Hepatocyte (in vitro differentiated cells): ENCODE results near the gene ENOPH1. TPM values are rescaled to one million over a fixed set of nuclear protein-coding genes. Genes with fewer than 3 reads are reported as not detected.

Experiments used
- DNase-seq: peaks from one replicate; pipeline ENCODE4 v3.0.0-alpha.2; 2016; ENCODE audit warnings: low spot score
- H2AFZ ChIP-seq: fragments of 200-600 bp; sonication (generic); 2 replicates; pipeline ENCODE4 v1.6.0; 2016; ENCODE audit warnings: antibody characterized with exemption, mild to moderate bottlenecking
- H3K27ac ChIP-seq: fragments of 200-600 bp; sonication (generic); 2 replicates; pipeline ENCODE4 v1.5.1; 2016; ENCODE audit warnings: mild to moderate bottlenecking
- H3K27me3 ChIP-seq: fragments of 200-600 bp; sonication (generic); 2 replicates; pipeline ENCODE4 v1.6.1; 2016
- H3K36me3 ChIP-seq: fragments of 200-600 bp; sonication (generic); replicated peaks from 2 replicates; pipeline ENCODE4 v1.5.1; 2016; ENCODE audit warnings: low read depth; ENCODE audit not compliant: insufficient read depth
- H3K4me1 ChIP-seq: fragments of 200-600 bp; sonication (generic); 2 replicates; pipeline ENCODE4 v1.5.1; 2016; ENCODE audit warnings: mild to moderate bottlenecking, moderate library complexity; ENCODE audit not compliant: insufficient read depth
- H3K4me2 ChIP-seq: fragments of 200-600 bp; sonication (generic); 2 replicates; pipeline ENCODE4 v1.6.0; 2016
- H3K4me3 ChIP-seq: fragments of 200-600 bp; sonication (generic); 2 replicates; pipeline ENCODE4 v1.5.1; 2016; ENCODE audit warnings: mild to moderate bottlenecking
- H3K79me2 ChIP-seq: fragments of 200-600 bp; sonication (generic); 2 replicates; pipeline ENCODE4 v1.6.0; 2017; ENCODE audit warnings: mild to moderate bottlenecking
- H3K9me2 ChIP-seq: fragments of 200-600 bp; sonication (generic); replicated peaks from 2 replicates; pipeline ENCODE4 v1.6.0; 2017; ENCODE audit warnings: mild to moderate bottlenecking; ENCODE audit not compliant: insufficient read depth
- H3K9me3 ChIP-seq: fragments of 200-600 bp; sonication (generic); 2 replicates; pipeline ENCODE4 v1.5.1; 2016; ENCODE audit warnings: low read depth, mild to moderate bottlenecking
- H4K20me1 ChIP-seq: fragments of 200-600 bp; sonication (generic); 2 replicates; pipeline ENCODE4 v1.6.0; 2016; ENCODE audit warnings: mild to moderate bottlenecking; ENCODE audit not compliant: insufficient read depth, poor library complexity, severe bottlenecking
- EZH2 ChIP-seq: fragments of 200-600 bp; sonication (generic); IDR thresholded peaks from 2 replicates; pipeline ENCODE4 v1.6.1; 2016; ENCODE audit warnings: antibody characterized with exemption, mild to moderate bottlenecking, borderline replicate concordance
- EZH2phosphoT487 ChIP-seq: fragments of 200-600 bp; sonication (generic); IDR thresholded peaks from one replicate; pipeline ENCODE4 v1.6.1; 2018; ENCODE audit warnings: antibody characterized with exemption, mild to moderate bottlenecking, low read depth, moderate library complexity; ENCODE audit not compliant: unreplicated experiment, severe bottlenecking
- whole genome bisulfite sequencing: methylation state at CpG from one replicate; pipeline ENCODE4 v1.1.6; 2016; ENCODE audit warnings: low lambda C conversion rate; ENCODE audit errors: missing lambda C conversion rate; 5-methylcytosine and 5-hydroxymethylcytosine counted together
- polyA plus RNA-seq: library from polyadenylated mRNA; unstranded; fragments of >200 nt; fragmentation: Nextera tagmentation; extraction: Ambion mirVana; gene quantifications from 2 replicates; pipeline ENCODE4 v1.2.1, GENCODE V29; 2016
- total RNA-seq: library from RNA; depleted of rRNA; stranded (reverse); fragments of >200 nt; gene quantifications from 2 replicates; pipeline ENCODE4 v1.2.3, GENCODE V29; 2014
- TF ChIP-seq, protein P1 (sequence below): fragments of 200-600 bp; sonication (generic); IDR thresholded peaks from 2 replicates; pipeline ENCODE4 v1.5.1; 2016; ENCODE audit warnings: antibody characterized with exemption, mild to moderate bottlenecking; ENCODE audit not compliant: poor library complexity

Gene ENOPH1
- total and polyA plus RNA-seq, 2 experiments from 2014 or later, result 35.9 to 59.6 TPM

DNA sequence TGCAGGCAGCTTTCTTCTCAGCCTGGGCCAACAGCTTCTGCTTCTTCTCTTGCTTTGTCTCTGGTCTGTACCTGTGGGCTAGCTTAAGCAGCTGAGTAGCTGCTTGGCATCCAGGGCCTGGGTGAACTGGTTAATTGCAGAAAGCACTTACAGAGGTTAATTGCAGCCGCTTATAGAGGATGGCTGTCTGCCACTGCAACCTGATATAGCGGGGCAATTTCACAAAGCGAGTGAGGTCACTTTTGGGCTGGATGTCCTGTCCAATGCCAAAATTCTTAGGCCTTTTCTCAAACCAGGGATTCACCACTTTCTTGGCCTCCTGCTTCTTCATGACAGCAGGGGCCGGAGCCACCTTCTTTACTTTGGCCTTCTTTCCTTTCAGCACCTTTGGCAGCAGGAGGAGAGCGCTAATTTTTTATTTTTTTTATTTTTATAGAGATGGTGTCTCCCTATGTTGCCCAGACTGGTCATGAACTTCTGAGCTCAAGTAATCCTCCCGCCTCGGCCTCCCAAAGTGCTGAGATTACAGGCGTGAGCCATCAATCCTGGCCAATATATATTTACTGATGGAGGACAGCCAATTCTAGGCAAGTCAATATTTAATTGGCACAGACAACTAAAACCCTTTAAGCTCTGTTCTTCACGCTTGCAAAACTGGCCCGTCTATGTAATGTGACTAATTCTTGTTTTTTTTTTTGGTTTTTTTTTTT, 61.0 kb downstream of the ENOPH1 start:
- TF ChIP-seq, protein P1, sequence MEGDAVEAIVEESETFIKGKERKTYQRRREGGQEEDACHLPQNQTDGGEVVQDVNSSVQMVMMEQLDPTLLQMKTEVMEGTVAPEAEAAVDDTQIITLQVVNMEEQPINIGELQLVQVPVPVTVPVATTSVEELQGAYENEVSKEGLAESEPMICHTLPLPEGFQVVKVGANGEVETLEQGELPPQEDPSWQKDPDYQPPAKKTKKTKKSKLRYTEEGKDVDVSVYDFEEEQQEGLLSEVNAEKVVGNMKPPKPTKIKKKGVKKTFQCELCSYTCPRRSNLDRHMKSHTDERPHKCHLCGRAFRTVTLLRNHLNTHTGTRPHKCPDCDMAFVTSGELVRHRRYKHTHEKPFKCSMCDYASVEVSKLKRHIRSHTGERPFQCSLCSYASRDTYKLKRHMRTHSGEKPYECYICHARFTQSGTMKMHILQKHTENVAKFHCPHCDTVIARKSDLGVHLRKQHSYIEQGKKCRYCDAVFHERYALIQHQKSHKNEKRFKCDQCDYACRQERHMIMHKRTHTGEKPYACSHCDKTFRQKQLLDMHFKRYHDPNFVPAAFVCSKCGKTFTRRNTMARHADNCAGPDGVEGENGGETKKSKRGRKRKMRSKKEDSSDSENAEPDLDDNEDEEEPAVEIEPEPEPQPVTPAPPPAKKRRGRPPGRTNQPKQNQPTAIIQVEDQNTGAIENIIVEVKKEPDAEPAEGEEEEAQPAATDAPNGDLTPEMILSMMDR, result no peak
- H3K27me3 ChIP-seq, result no peaks in the 10 kb centered on the region
- no peaks in the 10 kb centered on the region for H4K20me1 ChIP-seq
- no peaks in the 10 kb centered on the region for H3K79me2 ChIP-seq
- H3K4me1 ChIP-seq, result no peaks in the 10 kb centered on the region
- no peaks in the 10 kb centered on the region for H3K36me3 ChIP-seq
- no peak for DNase-seq
- H3K9me3 ChIP-seq, result no peaks in the 10 kb centered on the region
- 77% methylated on average over 10 of the region's 10 CpGs for WGBS
- no peak overlapping the region for H3K27ac ChIP-seq
- no peak overlapping the region for H3K4me2 ChIP-seq
- H3K4me3 ChIP-seq, result no peak overlapping the region
- H3K9me2 ChIP-seq, result no peaks in the 10 kb centered on the region
- no peak overlapping the region for H2AFZ ChIP-seq

DNA sequence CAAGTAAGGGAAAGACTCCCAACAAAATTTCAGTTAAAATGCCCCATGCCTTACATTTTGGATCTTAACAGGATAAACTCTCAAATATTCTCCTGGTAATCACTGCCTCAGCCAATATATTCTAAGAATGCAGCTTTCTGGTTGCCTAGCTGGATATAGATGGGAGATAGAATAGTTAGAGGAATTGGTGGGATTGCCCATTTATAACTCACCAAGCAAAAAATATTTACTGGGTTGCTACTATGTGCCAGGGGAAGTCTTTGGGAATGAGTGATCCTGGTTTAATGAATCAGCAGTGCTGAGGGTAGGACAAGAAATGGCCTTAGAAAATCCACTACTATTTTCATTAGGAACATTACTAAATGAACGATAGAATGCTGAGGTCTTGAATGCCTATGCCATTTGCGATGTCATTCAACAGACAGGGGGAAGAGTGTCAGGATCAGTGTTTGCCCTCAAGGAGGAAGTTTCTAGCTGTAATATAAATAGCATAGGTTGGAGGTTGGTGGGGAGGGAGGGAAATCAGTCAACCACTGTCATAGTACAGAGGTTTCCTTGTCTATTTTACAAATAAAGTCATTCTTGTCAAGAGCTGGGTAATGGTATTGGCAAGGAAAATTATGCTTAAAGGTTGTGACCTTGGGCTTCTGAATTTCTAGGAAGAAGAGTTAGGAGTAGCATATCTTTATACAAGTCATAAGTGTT, 63.5 kb downstream of the ENOPH1 start:
- no peak overlapping the region for H3K4me3 ChIP-seq
- no peaks in the 10 kb centered on the region for H3K79me2 ChIP-seq
- DNase-seq, result no peak
- no peaks in the 10 kb centered on the region for H3K9me3 ChIP-seq
- 87% methylated on average over 2 of the region's 2 CpGs for WGBS
- no peaks in the 10 kb centered on the region for H3K4me1 ChIP-seq
- H3K36me3 ChIP-seq, result no peaks in the 10 kb centered on the region
- H3K27ac ChIP-seq, result no peak overlapping the region
- H3K27me3 ChIP-seq, result no peaks in the 10 kb centered on the region
- H2AFZ ChIP-seq, result no peak overlapping the region
- H4K20me1 ChIP-seq, result no peaks in the 10 kb centered on the region
- H3K9me2 ChIP-seq, result no peaks in the 10 kb centered on the region
- no peak overlapping the region for H3K4me2 ChIP-seq
- TF ChIP-seq EZH2phosphoT487 (no peak), EZH2 (no peak)

DNA sequence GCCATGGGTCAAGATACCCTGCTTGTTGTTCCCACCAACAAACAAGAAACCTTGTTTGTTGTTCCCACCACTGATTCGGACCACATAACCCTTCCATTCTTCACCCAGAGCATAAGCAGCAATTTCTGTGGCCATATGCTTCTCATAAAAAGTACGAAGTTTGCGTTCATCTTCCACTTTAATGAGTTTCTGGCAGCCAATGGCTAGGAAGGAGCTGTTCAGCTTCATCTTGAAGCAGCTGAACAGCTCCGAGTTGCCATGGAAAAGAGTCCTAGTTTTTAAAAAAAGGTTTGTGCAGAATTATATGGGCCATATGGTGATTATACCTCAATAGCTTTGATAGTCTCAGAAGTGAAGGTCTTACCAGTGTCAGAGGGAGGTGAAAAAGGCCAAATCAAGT, 65.3 kb downstream of the ENOPH1 start:
- no peaks in the 10 kb centered on the region for H3K9me3 ChIP-seq

DNA sequence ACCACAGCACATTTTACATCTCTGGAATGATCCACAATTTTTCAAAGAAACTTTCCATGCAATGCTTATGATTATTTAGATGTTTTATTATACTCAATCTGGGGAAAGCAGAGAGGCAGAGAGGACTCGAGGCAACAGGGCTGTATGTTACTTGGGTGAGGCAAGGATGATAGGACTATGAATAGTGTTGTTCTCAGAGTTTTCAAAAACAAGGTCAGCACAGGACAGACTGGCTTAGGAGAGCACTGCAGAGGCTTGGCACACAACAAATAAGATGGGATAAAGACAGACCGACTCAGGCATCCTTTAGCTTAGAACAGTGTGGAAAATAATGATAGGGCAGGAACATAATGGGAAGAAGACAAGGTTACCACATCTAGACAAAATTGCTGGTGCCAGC, 66.0 kb downstream of the ENOPH1 start:
- 87% methylated on average over 2 of the region's 2 CpGs for WGBS
- no peaks in the 10 kb centered on the region for H3K4me1 ChIP-seq

More for the DNA sequence above, 65.3 kb downstream of the ENOPH1 start:
- no peak for DNase-seq
- H3K4me1 ChIP-seq, result no peaks in the 10 kb centered on the region
- TF ChIP-seq EZH2phosphoT487 (no peak), EZH2 (no peak)
- TF ChIP-seq, protein P1, result no peak
- WGBS, result 75% methylated on average over 4 of the region's 4 CpGs
- H3K27me3 ChIP-seq, result no peaks in the 10 kb centered on the region
- no peaks in the 10 kb centered on the region for H3K36me3 ChIP-seq
- no peak overlapping the region for H2AFZ ChIP-seq
- H3K79me2 ChIP-seq, result no peaks in the 10 kb centered on the region
- no peak overlapping the region for H3K27ac ChIP-seq
- H3K9me2 ChIP-seq, result no peaks in the 10 kb centered on the region
- no peaks in the 10 kb centered on the region for H4K20me1 ChIP-seq
- H3K4me2 ChIP-seq, result no peak overlapping the region
- no peak overlapping the region for H3K4me3 ChIP-seq

More for the DNA sequence above, 66.0 kb downstream of the ENOPH1 start:
- Histone ChIP-seq H3K9me2 (no peaks in the 10 kb centered on the region), H2AFZ (no peak overlapping the region), H3K36me3 (no peaks in the 10 kb centered on the region), H4K20me1 (no peaks in the 10 kb centered on the region), H3K9me3 (no peaks in the 10 kb centered on the region), H3K79me2 (no peaks in the 10 kb centered on the region), H3K27me3 (no peaks in the 10 kb centered on the region), H3K4me3 (no peak overlapping the region), H3K27ac (no peak overlapping the region), H3K4me2 (no peak overlapping the region)
- DNase-seq, result no peak
- TF ChIP-seq, protein P1, result no peak
